H1 (cell line): ENCODE results near the gene CLDN4. TPM values are rescaled to one million over a fixed set of nuclear protein-coding genes. Genes with fewer than 3 reads are reported as not detected.

Source experiments
- CHD7 ChIP-seq: fragments of 300-600 bp; sonication (generic); IDR thresholded peaks from 2 replicates; pipeline ENCODE4 v1.7.1; 2012; ENCODE audit warnings: low read length, moderate library complexity, mild to moderate bottlenecking, inconsistent platforms; ENCODE audit not compliant: insufficient replicate concordance
- HDAC2 ChIP-seq, 2 experiments: fragments of 300-600 bp in 1 of 2; sonication (generic) in 1 of 2; IDR thresholded peaks; 2 replicates each; pipeline ENCODE4 v1.6.1; 2011 to 2012; ENCODE audit warnings: low read depth in 2 of 2, low read length in 2 of 2, mild to moderate bottlenecking in 2 of 2, moderate library complexity in 2 of 2, borderline replicate concordance in 1 of 2, inconsistent platforms in 1 of 2
- polyA plus RNA-seq, 7 experiments: library from polyadenylated mRNA; depleted of rRNA in 3 of 7; stranded (reverse) in 5 of 7; unstranded in 2 of 7; fragments of >200 nt in 5 of 7; fragments of 200-250 nt in 2 of 7; gene quantifications; 1 replicate in 5 of 7; 2 replicates in 1 of 7; 4 replicates in 1 of 7; pipeline versions ENCODE4 v1.2.1 to v1.2.3, GENCODE V29; 2011 to 2013; ENCODE audit warnings: missing spikeins in 2 of 7, mixed read lengths in 2 of 7
- total RNA-seq: library from RNA; stranded (reverse); fragmentation: NEBNext Ultra II Directional; extraction: Animal tissue kit (Norgen Biotek cat#: 25700); gene quantifications from 2 replicates; pipeline ENCODE4 v1.2.1, GENCODE V29; 2021

The CLDN4 gene
- total and polyA plus RNA-seq, 2 of the 8 experiments (the other 6 are each of a cell fraction or from before 2014, with no cell fraction given): 28.0 to 69.3 TPM

DNA sequence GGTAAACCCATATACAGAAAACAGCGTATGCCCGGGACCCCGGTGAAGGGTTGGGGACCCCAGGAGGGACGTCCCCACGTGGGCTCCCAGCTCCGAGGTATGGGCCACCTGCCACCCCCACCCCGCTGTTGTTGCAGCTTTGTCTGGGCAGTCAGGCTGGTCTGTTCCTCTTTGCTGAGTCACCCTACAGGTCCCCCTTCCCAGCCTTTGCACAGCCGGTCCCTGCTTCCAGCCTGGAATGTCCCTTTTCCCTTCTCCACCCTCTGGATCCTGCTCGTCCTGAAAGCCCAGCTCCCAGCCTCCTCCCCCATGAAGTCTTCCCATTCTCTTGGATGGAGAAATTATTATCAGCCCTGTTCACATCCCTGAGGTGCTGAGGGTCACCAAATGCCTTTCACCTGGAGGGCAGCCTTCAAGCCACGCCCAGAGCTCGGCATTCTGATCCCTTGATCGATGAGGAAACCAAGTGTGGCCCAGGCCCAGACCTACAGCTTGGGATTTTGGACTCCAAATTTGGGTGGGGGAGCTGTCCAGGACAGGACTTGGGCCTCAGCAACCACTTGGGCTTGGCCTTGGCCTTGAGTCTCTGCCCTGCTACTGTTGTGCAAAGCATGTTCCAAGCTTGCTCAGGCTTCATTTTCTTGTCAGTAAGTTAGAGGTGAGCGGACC lies 2.6 kb downstream of the CLDN4 start (continued):
- no peak for TF ChIP-seq CHD7
- no peak for TF ChIP-seq HDAC2 (IDR thresholded peaks at IDR 0.05; ENCODE audit: borderline replicate concordance in 1 of 2, low read depth in 2 of 2, low read length in 2 of 2)
